Subcutaneous abdominal adipose tissue (tissue), 5 donors: Measurements from ENCODE around the gene PRR30.

Source experiments
- H3K27ac ChIP-seq: one replicate; pipeline ENCODE4 v1.7.0; 2013; ENCODE audit warnings: low read depth, mild to moderate bottlenecking, inconsistent platforms, low read length, moderate library complexity
- H3K27me3 ChIP-seq, 5 donors: one replicate each; pipeline ENCODE4 v1.7.0; 2013; ENCODE audit warnings: low read length in 5 of 5, inconsistent platforms in 1 of 5; ENCODE audit not compliant: control insufficient read depth in 5 of 5, insufficient read depth in 4 of 5
- H3K36me3 ChIP-seq, 5 donors: one replicate each; pipeline ENCODE4 v1.7.0; 2013; ENCODE audit warnings: low read length in 5 of 5; ENCODE audit not compliant: control insufficient read depth in 5 of 5, insufficient read depth in 5 of 5
- H3K4me1 ChIP-seq, 5 donors: one replicate each; pipeline ENCODE4 v1.7.0; 2013; ENCODE audit warnings: low read length in 5 of 5, mild to moderate bottlenecking in 3 of 5, moderate library complexity in 1 of 5; ENCODE audit not compliant: control insufficient read depth in 5 of 5, insufficient read depth in 5 of 5
- H3K4me3 ChIP-seq, 5 donors: one replicate each; pipeline ENCODE4 v1.7.0; 2013; ENCODE audit warnings: low read length in 5 of 5, low read depth in 1 of 5
- H3K9ac ChIP-seq, 5 donors: one replicate each; pipeline ENCODE4 v1.7.0; 2013; ENCODE audit warnings: low read length in 5 of 5, mild to moderate bottlenecking in 4 of 5, moderate library complexity in 3 of 5
- H3K9me3 ChIP-seq, 5 donors: one replicate each; pipeline ENCODE4 v1.7.0; 2013; ENCODE audit warnings: low read length in 5 of 5; ENCODE audit not compliant: control insufficient read depth in 5 of 5
- donor health status: healthy.
- donor health status: healthy.
- donor health status: healthy.
- donor health status: healthy.
- donor health status: healthy.

Gene PRR30

GRCh38 chr2:27155069-27155520 is 15.9 kb upstream of the PRR30 start:
- Histone ChIP-seq H3K4me3 (no peak overlapping the region), H3K9me3 (no peaks in the 10 kb centered on the region), H3K9ac (no peak overlapping the region), H3K27ac (no peak overlapping the region), H3K36me3 (no peaks in the 10 kb centered on the region), H3K4me1 (peaks cover 0 to 2% (median 0%) of the 10 kb centered on the region in 5 donors), H3K27me3 (no peaks in the 10 kb centered on the region)

- Histone ChIP-seq H3K27ac (no peak overlapping the region), H3K9ac (no peak overlapping the region)
These were observed 15.3 kb upstream of the PRR30 start for GRCh38 chr2:27154488-27154887.

GRCh38 chr2:27152796-27153464 is 13.7 kb upstream of the PRR30 start:
- H3K4me3 ChIP-seq, result no peak overlapping the region
- no peak overlapping the region for H3K27ac ChIP-seq
- H3K9ac ChIP-seq, result no peak overlapping the region
- peaks cover 0 to 5% (median 0%) of the 10 kb centered on the region in 5 donors for H3K27me3 ChIP-seq
- H3K36me3 ChIP-seq, result no peaks in the 10 kb centered on the region
- H3K9me3 ChIP-seq, result no peaks in the 10 kb centered on the region
- H3K4me1 ChIP-seq, result peaks cover 0 to 11% (median 6%) of the 10 kb centered on the region in 5 donors

More at GRCh38 chr2:27154488-27154887, 15.3 kb upstream of the PRR30 start:
- Histone ChIP-seq H3K36me3 (no peaks in the 10 kb centered on the region), H3K4me3 (no peak overlapping the region), H3K4me1 (peaks cover 0 to 2% (median 0%) of the 10 kb centered on the region in 5 donors), H3K27me3 (peaks cover 0 to 4% (median 0%) of the 10 kb centered on the region in 5 donors), H3K9me3 (no peaks in the 10 kb centered on the region)

GRCh38 chr2:27152102-27152795 is 13.0 kb upstream of the PRR30 start:
- Histone ChIP-seq H3K4me1 (peaks cover 0 to 11% (median 6%) of the 10 kb centered on the region in 5 donors), H3K4me3 (no peak overlapping the region), H3K36me3 (no peaks in the 10 kb centered on the region), H3K27ac (no peak overlapping the region), H3K9me3 (no peaks in the 10 kb centered on the region), H3K27me3 (peaks cover 0 to 5% (median 0%) of the 10 kb centered on the region in 5 donors), H3K9ac (no peak overlapping the region)

GRCh38 chr2:27150639-27151230 is 11.5 kb upstream of the PRR30 start:
- no peak overlapping the region for H3K9ac ChIP-seq
- peaks cover 0 to 11% (median 6%) of the 10 kb centered on the region in 5 donors for H3K4me1 ChIP-seq
- no peaks in the 10 kb centered on the region for H3K36me3 ChIP-seq
- no peak overlapping the region for H3K4me3 ChIP-seq
- H3K27me3 ChIP-seq, result peaks cover 0 to 5% (median 0%) of the 10 kb centered on the region in 5 donors
- H3K9me3 ChIP-seq, result no peaks in the 10 kb centered on the region
- H3K27ac ChIP-seq, result no peak overlapping the region

GRCh38 chr2:27149570-27150405 is 10.6 kb upstream of the PRR30 start:
- peaks cover 0 to 5% (median 0%) of the 10 kb centered on the region in 5 donors for H3K27me3 ChIP-seq
- H3K4me1 ChIP-seq, result peaks cover 0 to 11% (median 6%) of the 10 kb centered on the region in 5 donors
- no peak overlapping the region for H3K9ac ChIP-seq
- no peaks in the 10 kb centered on the region for H3K9me3 ChIP-seq
- no peak overlapping the region for H3K4me3 ChIP-seq
- no peak overlapping the region for H3K27ac ChIP-seq
- no peaks in the 10 kb centered on the region for H3K36me3 ChIP-seq

GRCh38 chr2:27148801-27149439 is 9.7 kb upstream of the PRR30 start, which contains the start of gene TCF23:
TSS of gene TCF23 (plus strand) at chr2:27149004. CDS start at chr2:27149134, 130 bp downstream.
- Histone ChIP-seq H3K4me1 (peaks cover 0 to 8% (median 6%) of the 10 kb centered on the region in 5 donors), H3K36me3 (no peaks in the 10 kb centered on the region), H3K27me3 (peaks cover 0 to 5% (median 0%) of the 10 kb centered on the region in 5 donors), H3K27ac (no peak within 1 kb of the TSS), H3K9me3 (no peaks in the 10 kb centered on the region), H3K9ac (no peak within 1 kb of the TSS), H3K4me3 (no peak within 1 kb of the TSS)

- H3K4me3 ChIP-seq, result no peak overlapping the region
- peaks cover 0 to 5% (median 0%) of the 10 kb centered on the region in 5 donors for H3K27me3 ChIP-seq
- peaks cover 0 to 8% (median 6%) of the 10 kb centered on the region in 5 donors for H3K4me1 ChIP-seq
- H3K9me3 ChIP-seq, result no peaks in the 10 kb centered on the region
- H3K36me3 ChIP-seq, result no peaks in the 10 kb centered on the region
- no peak overlapping the region for H3K27ac ChIP-seq
- no peak overlapping the region for H3K9ac ChIP-seq
These were observed 8.7 kb upstream of the PRR30 start for GRCh38 chr2:27147935-27148334.

GRCh38 chr2:27145682-27146081 is 6.5 kb upstream of the PRR30 start:
- Histone ChIP-seq H3K36me3 (no peaks in the 10 kb centered on the region), H3K4me3 (no peak overlapping the region), H3K9ac (no peak overlapping the region), H3K27ac (no peak overlapping the region), H3K4me1 (peaks cover 0 to 8% (median 6%) of the 10 kb centered on the region in 5 donors), H3K9me3 (no peaks in the 10 kb centered on the region), H3K27me3 (peaks cover 0 to 5% (median 0%) of the 10 kb centered on the region in 5 donors)
